Activated T-cell treated with anti-CD3 and anti-CD28 coated beads for 1 hour (primary cell): Measurements from ENCODE around the gene EBP.
"Not testable (repeated sequence)": the region's sequence is repeated elsewhere in the genome, so short reads cannot be mapped to it uniquely, and the experiment has no call there.

ENCODE experiments used
- DNase-seq: peaks from one replicate; pipeline ENCODE4 v3.0.0-alpha.2; 2020; ENCODE audit warnings: low read depth

The EBP gene

GRCh38 chrX:48493890-48494364, 27.7 kb upstream of the EBP start:
- DNase-seq: no peak

DNA sequence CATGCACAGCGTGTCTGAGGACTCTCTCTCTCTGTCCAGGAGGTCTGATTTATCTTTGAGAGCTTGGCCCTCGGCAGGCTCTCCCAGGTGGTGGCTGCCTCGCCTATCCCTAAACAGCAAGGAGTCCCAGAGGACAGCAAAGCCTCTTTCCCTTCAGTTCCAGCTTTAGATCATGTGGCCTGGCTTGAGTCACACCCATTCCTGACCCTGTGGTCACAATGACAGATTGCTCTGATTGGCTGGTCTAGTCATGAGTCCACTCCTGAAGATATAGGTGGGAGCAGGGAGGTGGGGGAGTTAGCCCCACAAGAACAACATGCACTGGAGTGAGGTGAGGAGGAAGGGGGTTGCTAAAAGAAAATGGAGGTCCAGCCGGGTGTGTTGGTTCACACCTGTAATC, 24.9 kb upstream of the EBP start:
- no peak for DNase-seq

DNA sequence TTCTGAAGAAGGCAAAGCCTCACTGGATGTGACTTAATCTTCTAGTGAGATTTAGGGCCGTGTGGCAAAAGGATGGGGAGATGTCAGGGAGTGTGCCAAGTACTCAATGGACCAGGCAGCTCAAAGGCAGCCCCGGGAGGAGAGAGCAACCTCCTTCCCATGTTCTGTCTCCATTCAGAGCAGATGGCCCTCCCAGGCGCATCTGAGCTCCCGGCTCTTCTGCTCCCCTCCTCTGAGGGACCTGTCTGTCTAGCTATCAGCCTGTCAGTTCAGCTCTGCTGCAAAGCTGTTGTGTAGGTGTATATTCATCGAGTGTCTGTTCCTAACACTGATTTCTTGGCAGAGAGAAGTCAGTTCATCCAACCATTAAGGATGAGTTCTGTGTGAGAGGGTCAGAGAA, 23.7 kb upstream of the EBP start:
- DNase-seq: no peak

DNA sequence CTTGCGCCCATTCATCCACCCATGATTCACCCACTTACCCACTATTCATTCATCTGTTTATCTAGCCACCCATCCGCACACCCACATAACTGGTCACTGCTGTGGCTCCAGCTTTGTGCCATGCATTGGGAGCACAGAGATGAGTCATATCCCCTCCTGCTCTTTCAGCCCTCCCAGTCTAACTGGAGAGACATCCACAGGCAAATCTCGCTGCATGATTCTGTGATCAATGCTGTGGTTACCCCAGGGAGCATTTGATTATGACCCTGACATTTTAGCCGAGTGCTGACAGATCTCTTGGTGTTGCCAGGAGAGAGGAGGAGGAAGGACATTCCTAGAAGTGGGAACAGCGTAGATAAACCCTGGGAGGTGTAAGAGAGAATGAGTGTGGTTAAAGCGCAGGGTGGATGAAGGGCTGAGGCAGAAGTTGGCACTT, 23.2 kb upstream of the EBP start:
- DNase-seq: no peak

GRCh38 chrX:48504261-48504660, 17.3 kb upstream of the EBP start:
- DNase-seq: no peak

- DNase-seq: no peak
These were observed 16.1 kb upstream of the EBP start for GRCh38 chrX:48505481-48505880.

GRCh38 chrX:48507246-48507645, 14.4 kb upstream of the EBP start:
- no peak for DNase-seq

DNA sequence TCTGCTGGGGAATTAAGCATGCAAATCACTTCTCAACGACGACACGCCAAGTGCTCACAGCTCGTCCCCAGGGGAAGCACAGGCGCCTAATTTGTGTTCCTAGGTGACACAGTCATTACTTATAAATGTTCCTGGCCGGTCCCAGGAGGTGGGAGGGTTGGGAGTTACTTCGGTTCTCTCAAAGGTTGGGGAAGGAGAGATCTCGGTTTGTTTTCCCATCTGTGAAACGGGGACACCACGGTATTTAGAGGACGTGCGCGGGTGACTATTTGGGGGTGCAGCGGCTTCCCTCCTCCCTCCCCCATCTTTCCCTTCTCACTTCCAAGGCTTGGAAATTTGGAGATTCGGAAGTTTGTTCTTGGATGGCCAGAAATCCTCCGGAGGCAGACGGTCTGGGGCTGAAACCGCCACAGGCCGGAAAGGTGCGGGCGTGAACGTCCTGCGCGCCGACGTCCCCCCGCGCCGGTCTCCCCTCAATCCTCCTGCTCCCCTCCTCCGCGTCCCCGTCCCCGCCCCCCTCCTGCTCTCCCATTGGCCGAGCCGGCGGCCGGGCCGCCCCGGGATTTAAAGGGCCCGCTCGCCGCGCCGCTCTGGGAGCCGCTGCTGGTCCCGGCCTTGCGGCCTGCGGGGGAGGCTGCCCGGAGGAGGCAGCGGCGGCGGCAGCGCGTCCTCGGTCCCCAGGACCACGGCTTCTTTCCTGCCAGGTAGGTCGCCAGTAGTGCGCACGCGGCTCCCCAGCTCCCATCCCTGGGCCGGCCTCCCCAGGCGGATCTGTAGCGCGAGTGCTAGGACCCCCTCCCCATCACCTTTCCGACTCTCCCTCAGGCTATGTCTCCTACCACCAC, 13.0 kb upstream of the EBP start, which contains the start of gene PORCN:
Gene PORCN (plus strand): TSS at position 593 of the 845 bp plus-strand sequence. CDS start 829 bp downstream, outside the sequence.
- DNase-seq: peak; percentile 71

- no peak for DNase-seq
These were observed 12.4 kb upstream of the EBP start for GRCh38 chrX:48509245-48509590.

GRCh38 chrX:48509619-48510018, 12.0 kb upstream of the EBP start:
- DNase-seq: no peak

DNA sequence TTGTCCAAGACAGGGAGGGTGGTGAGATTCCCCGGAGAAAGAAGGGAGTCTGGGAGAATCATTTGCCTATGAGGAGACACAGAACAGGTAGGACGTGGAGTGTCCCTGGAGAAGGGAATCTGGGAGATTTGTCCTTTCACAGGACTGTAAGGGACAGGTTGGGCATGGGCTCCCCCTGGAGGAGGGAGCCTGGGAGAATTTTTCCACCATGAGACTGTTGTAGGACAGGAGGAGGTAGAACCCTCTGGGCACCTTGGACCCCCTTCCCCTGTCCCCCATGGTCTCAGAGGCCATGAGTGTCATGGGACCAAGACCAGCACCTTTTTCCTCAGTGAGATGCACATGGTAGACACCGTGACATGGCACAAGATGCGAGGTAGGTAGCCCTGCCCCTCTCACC, 10.0 kb upstream of the EBP start:
- DNase-seq: no peak

DNA sequence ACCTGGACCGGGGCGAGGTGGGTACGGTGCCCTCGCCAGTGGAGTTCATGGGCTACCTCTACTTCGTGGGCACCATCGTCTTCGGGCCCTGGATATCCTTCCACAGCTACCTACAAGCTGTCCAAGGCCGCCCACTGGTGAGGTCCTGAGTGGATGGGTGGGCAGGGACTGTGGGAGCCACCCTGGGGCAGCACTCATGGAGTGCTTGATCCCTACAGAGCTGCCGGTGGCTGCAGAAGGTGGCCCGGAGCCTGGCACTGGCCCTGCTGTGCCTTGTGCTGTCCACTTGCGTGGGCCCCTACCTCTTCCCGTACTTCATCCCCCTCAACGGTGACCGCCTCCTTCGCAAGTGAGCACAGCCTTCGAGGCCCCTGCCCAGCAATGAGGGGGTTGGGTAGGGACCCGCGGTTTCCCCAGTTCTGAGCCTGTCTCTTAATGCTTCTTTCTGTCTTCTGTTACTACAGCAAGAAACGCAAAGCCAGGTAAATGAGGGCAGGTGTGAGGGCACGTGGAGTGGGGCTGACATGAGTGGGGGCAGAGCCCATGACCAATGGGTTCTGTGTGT, 9.2 kb upstream of the EBP start:
- no peak for DNase-seq

DNA sequence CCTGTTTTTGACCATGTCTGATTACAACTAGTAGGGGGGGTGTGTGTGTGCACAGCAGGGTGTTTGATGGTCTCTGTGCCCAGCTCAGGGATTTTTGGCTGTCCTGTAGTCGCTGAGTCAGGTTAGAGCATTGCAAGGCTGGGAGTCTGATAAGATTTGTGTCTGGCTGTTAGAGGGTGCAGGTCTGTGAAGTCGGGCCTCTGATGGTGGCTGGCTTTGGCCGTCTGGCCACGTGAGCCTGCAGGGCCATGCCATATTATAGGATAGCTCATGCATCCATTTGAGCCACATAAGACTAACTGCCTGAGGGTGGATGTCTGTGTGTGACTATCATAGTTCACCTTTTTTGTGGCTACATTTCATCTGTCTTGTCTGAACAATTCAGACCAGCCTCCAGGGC, 7.9 kb upstream of the EBP start:
- no peak for DNase-seq

DNA sequence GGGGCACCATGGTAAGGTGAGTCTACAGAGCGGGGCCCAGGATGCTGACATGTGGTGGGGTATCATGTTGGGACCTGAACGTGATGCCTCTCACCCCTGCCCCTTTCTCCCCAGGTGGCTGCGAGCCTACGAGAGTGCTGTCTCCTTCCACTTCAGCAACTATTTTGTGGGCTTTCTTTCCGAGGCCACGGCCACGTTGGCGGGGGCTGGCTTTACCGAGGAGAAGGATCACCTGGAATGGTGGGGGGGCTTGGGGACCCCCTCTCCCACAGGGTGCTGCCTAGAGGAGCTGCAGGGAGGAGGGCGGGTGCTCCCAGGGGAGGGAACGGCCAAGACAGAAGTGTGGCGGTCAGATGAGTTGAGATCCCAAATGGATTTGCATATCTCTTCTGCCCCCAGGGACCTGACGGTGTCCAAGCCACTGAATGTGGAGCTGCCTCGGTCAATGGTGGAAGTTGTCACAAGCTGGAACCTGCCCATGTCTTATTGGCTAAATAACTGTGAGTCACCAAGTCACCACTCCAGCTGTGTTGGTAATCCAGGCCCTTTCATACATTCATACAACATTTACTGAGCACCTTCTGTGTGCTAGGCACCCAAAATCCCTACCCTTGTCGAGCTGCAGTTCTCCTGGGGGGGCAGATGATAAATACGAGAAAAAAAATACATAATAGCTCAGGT, 7.3 kb upstream of the EBP start:
- DNase-seq: no peak

GRCh38 chrX:48514868-48515460, 6.6 kb upstream of the EBP start:
- DNase-seq: no peak

- no peak for DNase-seq
These were observed 5.8 kb upstream of the EBP start for GRCh38 chrX:48515842-48516241.

- no peak for DNase-seq
These were observed 5.3 kb upstream of the EBP start for GRCh38 chrX:48516285-48516684.

GRCh38 chrX:48516987-48517386, 4.6 kb upstream of the EBP start:
- DNase-seq: no peak

GRCh38 chrX:48519481-48519880, 2.1 kb upstream of the EBP start:
- DNase-seq: not testable (repeated sequence)

DNA sequence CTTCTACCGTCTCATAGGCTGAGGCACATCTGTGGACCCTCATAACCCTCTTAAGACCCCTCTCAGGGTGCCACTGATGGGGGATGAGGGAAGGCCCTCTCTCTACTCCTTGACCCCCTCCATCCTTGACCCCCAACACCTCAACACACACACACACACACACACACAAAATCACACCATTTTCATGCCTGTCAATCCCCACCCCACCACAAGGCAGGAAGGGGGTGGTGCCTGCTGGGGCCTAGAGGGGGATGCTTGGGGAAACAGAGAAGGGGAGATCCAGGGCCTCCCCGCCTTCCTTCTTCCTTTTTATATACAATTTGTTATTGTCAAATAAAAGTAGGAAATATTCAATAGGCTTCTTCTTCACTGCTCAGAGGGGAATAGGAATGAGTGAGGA, 1.2 kb upstream of the EBP start:
- no peak for DNase-seq

- DNase-seq: no peak
These were observed 644 bp upstream of the EBP start for GRCh38 chrX:48520976-48521352.

GRCh38 chrX:48522291-48522690, 683 bp downstream of the EBP start:
- DNase-seq: no peak

DNA sequence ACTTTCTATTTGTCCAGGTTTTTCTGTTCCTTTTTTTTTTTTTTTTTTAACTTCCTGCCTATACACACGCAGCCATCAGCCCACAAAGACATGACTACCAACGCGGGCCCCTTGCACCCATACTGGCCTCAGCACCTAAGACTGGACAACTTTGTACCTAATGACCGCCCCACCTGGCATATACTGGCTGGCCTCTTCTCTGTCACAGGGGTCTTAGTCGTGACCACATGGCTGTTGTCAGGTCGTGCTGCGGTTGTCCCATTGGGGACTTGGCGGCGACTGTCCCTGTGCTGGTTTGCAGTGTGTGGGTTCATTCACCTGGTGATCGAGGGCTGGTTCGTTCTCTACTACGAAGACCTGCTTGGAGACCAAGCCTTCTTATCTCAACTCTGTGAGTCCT, 2.1 kb downstream of the EBP start:
- DNase-seq: no peak
